Endothelial cell of umbilical vein (primary cell): ENCODE results near the gene GFPT2. TPM values are rescaled to one million over a fixed set of nuclear protein-coding genes. Genes with fewer than 3 reads are reported as not detected.
"Not testable (repeated sequence)": the region's sequence is repeated elsewhere in the genome, so short reads cannot be mapped to it uniquely, and the experiment has no call there.

Experiments used
- BruUV-seq: library from RNA; stranded (reverse); fragments of 400-500 nt; replicated peaks from 2 replicates; lab custom pipeline; 2021; lab: Mats Ljungman, UMichigan
- CTCF ChIA-PET: fragments of 300-600, 350-600 bp; sonication (Branson Sonifier 250); formaldehyde crosslinking; loops from one replicate; lab custom pipeline; 2021; ENCODE audit warnings: antibody characterized with exemption, inconsistent platforms; lab: Charles Lee
- POLR2A ChIA-PET: fragments of 300-600, 350-600 bp; sonication (Branson Sonifier 250); formaldehyde crosslinking; loops from one replicate; lab custom pipeline; 2021; ENCODE audit warnings: antibody characterized with exemption, inconsistent platforms; lab: Charles Lee
- DNase-seq: peaks from one replicate; pipeline ENCODE4 v3.0.0-alpha.2; 2011; ENCODE audit warnings: low read depth, low spot score
- FAIRE-seq: peaks from 2 replicates; lab custom pipeline; 2011; peaks lifted over from hg19 to GRCh38; lab: Jason Lieb, UNC
- H2AFZ ChIP-seq: 2 replicates; pipeline ENCODE4 v1.6.0; 2012; ENCODE audit warnings: low read depth, low read length, control low read depth, inconsistent platforms
- H3K27ac ChIP-seq: 2 replicates; pipeline ENCODE4 v1.5.1; 2011; ENCODE audit warnings: low read depth, mild to moderate bottlenecking, control low read depth, low read length, moderate library complexity; ENCODE audit not compliant: insufficient read depth
- H3K27me3 ChIP-seq, 2 experiments: 2 replicates each; pipeline versions ENCODE4 v1.6.0 to v1.6.1; 2011; ENCODE audit warnings: low read length in 2 of 2, mixed read lengths in 1 of 2; ENCODE audit not compliant: control insufficient read depth in 2 of 2, insufficient read depth in 2 of 2
- H3K36me3 ChIP-seq, 2 experiments: 2 replicates in 1 of 2; 3 replicates in 1 of 2; pipeline ENCODE4 v1.5.1; 2011; ENCODE audit warnings: low read length in 2 of 2, mild to moderate bottlenecking in 1 of 2, moderate library complexity in 1 of 2; ENCODE audit not compliant: control insufficient read depth in 2 of 2, insufficient read depth in 2 of 2; ENCODE audit errors: extremely low read depth in 1 of 2
- H3K4me1 ChIP-seq: 3 replicates; pipeline ENCODE4 v1.5.1; 2011; ENCODE audit warnings: mild to moderate bottlenecking, low read length; ENCODE audit not compliant: control insufficient read depth, insufficient read depth; ENCODE audit errors: extremely low read depth
- H3K4me2 ChIP-seq: 2 replicates; pipeline ENCODE4 v1.6.1; 2011; ENCODE audit warnings: low read length, control low read depth, mixed read lengths; ENCODE audit not compliant: insufficient read depth
- H3K4me3 ChIP-seq, 3 experiments: fragments of 200-600 bp in 1 of 3; sonication (generic), shearing (Covaris generic) in 1 of 3; replicated peaks in 1 of 3; 2 replicates each; pipeline ENCODE4 v1.5.1; 2011 to 2016; ENCODE audit warnings: control low read depth in 3 of 3, low read length in 3 of 3, mild to moderate bottlenecking in 2 of 3, inconsistent platforms in 1 of 3, low read depth in 1 of 3, moderate library complexity in 1 of 3; ENCODE audit not compliant: insufficient read depth in 1 of 3
- H3K79me2 ChIP-seq: 2 replicates; pipeline ENCODE4 v1.6.0; 2012; ENCODE audit warnings: low read length, inconsistent platforms; ENCODE audit not compliant: control insufficient read depth, insufficient read depth
- H3K9ac ChIP-seq: replicated peaks from 2 replicates; pipeline ENCODE3; 2011; ENCODE audit warnings: low read length, control low read depth; ENCODE audit not compliant: insufficient read depth; ENCODE audit errors: extremely low read depth
- H3K9me1 ChIP-seq: replicated peaks from 3 replicates; pipeline ENCODE4 v1.6.0; 2011; ENCODE audit warnings: mild to moderate bottlenecking, low read length; ENCODE audit not compliant: control insufficient read depth, insufficient read depth; ENCODE audit errors: extremely low read depth
- H3K9me3 ChIP-seq: replicated peaks from 2 replicates; pipeline ENCODE4 v1.5.1; 2012; ENCODE audit warnings: low read length, inconsistent platforms; ENCODE audit not compliant: control insufficient read depth, insufficient read depth
- H4K20me1 ChIP-seq: replicated peaks from 2 replicates; pipeline ENCODE3; 2011; ENCODE audit warnings: mild to moderate bottlenecking, low read length; ENCODE audit not compliant: control insufficient read depth, insufficient read depth; ENCODE audit errors: extremely low read depth
- EZH2 ChIP-seq: IDR thresholded peaks from 2 replicates; pipeline ENCODE4 v1.6.1; 2012; ENCODE audit warnings: borderline replicate concordance, low read depth, mild to moderate bottlenecking, moderate library complexity, low read length, inconsistent platforms; ENCODE audit not compliant: severe bottlenecking
- GATA2 ChIP-seq: IDR thresholded peaks from 2 replicates; pipeline ENCODE4 v1.7.0; 2011; ENCODE audit warnings: low read depth, mild to moderate bottlenecking, moderate library complexity, mixed read lengths, low read length; ENCODE audit not compliant: insufficient read length, insufficient read depth
- JUN ChIP-seq: IDR thresholded peaks from 2 replicates; pipeline ENCODE4 v1.6.1; 2011; ENCODE audit warnings: borderline replicate concordance, low read depth; ENCODE audit not compliant: insufficient read length, insufficient read depth
- MYC ChIP-seq: IDR thresholded peaks from one replicate; pipeline ENCODE4 v1.6.1; 2011; ENCODE audit warnings: mild to moderate bottlenecking, low read depth, low read length
- dilution Hi-C: fragments of 300-500 bp; cut with MboI; formaldehyde crosslinking; loops from one replicate; pipeline ENCODE4 v1.15.0; 2019; ENCODE audit warnings: low sequenced_read_pairs; ENCODE audit not compliant: extremely low pct_ligation_motif_present
- intact Hi-C: fragments of 100-400 bp; cut with micrococcal nuclease; formaldehyde crosslinking; loops from one replicate; pipeline ENCODE4 v1.10.0; 2022
- polyA plus RNA-seq, 4 experiments: library from polyadenylated mRNA; depleted of rRNA in 3 of 4; stranded (reverse) in 3 of 4; unstranded in 1 of 4; fragments of >200 nt; gene quantifications; 2 replicates each; pipeline versions ENCODE4 v1.2.1 to v1.2.3, GENCODE V29; 2011 to 2012; ENCODE audit warnings: missing spikeins in 1 of 4
- total RNA-seq: library from RNA; stranded (reverse); gene quantifications from 2 replicates; pipeline ENCODE4 v1.2.3, GENCODE V29; 2021
- TF ChIP-seq, protein P1 (sequence below): IDR thresholded peaks from 2 replicates; pipeline ENCODE4 v1.6.1; 2011; ENCODE audit not compliant: insufficient read depth, insufficient read length

The GFPT2 gene
- total and polyA plus RNA-seq, 2 donors (not counting 3 experiments of a cell fraction or from before 2014, with no cell fraction given), result 4.3 to 4.5 TPM

DNA sequence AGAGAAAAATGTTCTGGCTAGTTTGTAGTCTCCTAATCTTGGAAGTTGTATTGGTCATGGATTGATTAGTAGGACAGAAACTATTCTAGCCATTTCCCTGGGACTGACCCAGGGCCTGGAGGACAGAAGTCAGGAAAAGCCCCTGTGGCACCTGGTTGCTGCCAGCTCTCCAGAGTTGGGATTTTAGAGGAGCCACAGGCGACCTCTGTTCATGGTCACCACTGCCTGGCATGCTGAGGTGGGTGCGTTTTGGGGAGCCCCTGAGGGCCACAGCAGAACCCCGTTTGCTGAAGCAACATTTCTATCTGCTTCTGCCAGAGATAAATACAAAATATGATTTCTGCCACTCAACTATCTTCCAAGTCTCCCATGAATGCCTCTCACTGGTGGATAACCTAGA lies 53.6 kb downstream of the GFPT2 start:
- Histone ChIP-seq H2AFZ (no peak overlapping the region), H3K9me1 (no peaks in the 10 kb centered on the region), H3K4me1 (no peaks in the 10 kb centered on the region), H3K4me3 (no peak overlapping the region), H3K27me3 (no peaks in the 10 kb centered on the region), H3K27ac (no peak overlapping the region), H3K79me2 (no peaks in the 10 kb centered on the region), H3K36me3 (no peaks in the 10 kb centered on the region), H3K4me2 (no peak overlapping the region), H4K20me1 (no peaks in the 10 kb centered on the region), H3K9me3 (no peaks in the 10 kb centered on the region), H3K9ac (no peak overlapping the region)
- TF ChIP-seq, protein P1, sequence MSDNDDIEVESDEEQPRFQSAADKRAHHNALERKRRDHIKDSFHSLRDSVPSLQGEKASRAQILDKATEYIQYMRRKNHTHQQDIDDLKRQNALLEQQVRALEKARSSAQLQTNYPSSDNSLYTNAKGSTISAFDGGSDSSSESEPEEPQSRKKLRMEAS, result no peak
- TF ChIP-seq JUN, result no peak
- no peak for TF ChIP-seq EZH2
- no peak for TF ChIP-seq GATA2
- no peak for TF ChIP-seq MYC
- POLR2A ChIA-PET, result no interaction called here
- no TSS peak for BruUV-seq
- DNase-seq, result no peak
- intact Hi-C loops, result loop anchor here (10.0 kb wide), 1 partner anchor 345 kb away; the partner anchor contains the start of gene FLT4
- dilution Hi-C loops, result no loop called here
- CTCF ChIA-PET, result interaction anchor here (2.0 to 4.7 kb wide), 2 partner anchors 16 to 29 kb away, joined by 5 to 20 read pairs; no protein-coding TSS in a partner anchor
- FAIRE-seq, result no peak

DNA sequence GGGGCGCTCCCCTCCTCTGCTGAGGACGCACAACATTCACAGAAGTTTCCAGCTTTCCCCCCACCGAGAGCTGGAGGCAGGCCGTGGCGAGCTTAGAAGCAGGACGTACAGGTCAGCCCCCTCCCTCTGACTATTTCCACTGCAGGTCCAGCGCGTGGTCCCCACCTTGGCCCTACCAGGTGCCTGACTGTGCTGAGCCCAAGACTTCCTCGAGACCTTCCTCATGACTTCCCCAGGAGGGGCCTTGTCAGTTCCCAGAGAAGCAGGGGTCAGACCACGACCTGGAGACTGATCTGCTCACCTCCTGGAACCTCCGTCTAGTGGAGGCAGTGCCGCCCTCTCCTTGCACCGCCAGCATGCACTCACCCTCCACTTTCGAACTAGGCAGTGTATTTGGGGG lies 54.1 kb downstream of the GFPT2 start:
- dilution Hi-C loops, POLR2A ChIA-PET: not testable (repeated sequence)
- intact Hi-C loops, result loop anchor here (10.0 kb wide), 1 partner anchor 346 kb away; the partner anchor contains the start of gene FLT4

More for the DNA sequence above, 54.1 kb downstream of the GFPT2 start:
- not testable (repeated sequence) for H3K4me3 ChIP-seq, H3K27me3 ChIP-seq, H3K9me1 ChIP-seq, H4K20me1 ChIP-seq, H3K27ac ChIP-seq, H2AFZ ChIP-seq, H3K36me3 ChIP-seq, FAIRE-seq, H3K79me2 ChIP-seq, H3K9ac ChIP-seq, BruUV-seq, DNase-seq, H3K9me3 ChIP-seq, H3K4me1 ChIP-seq, H3K4me2 ChIP-seq
- CTCF ChIA-PET, result interaction anchor here (4.7 kb wide), 1 partner anchor 17 kb away, joined by 20 read pairs; no protein-coding TSS in a partner anchor
